Stimulated activated CD4-positive, alpha-beta T cell treated with anti-CD3 and anti-CD28 coated beads, TNF-alpha, amount 100 ng/mL, for 24 hours (primary cell): ENCODE results near the gene AIFM3.
"Not testable (repeated sequence)": the region's sequence is repeated elsewhere in the genome, so short reads cannot be mapped to it uniquely, and the experiment has no call there.

Experiments
- DNase-seq, 3 experiments: peaks; one replicate each; pipeline ENCODE4 v3.0.0-alpha.2; 2020; ENCODE audit warnings: low read depth in 3 of 3

AIFM3 gene

GRCh38 chr22:21003782-21004181 is 36.7 kb downstream of the AIFM3 start:
- no peak for DNase-seq

GRCh38 chr22:21009208-21009607 is 42.2 kb downstream of the AIFM3 start:
- not testable (repeated sequence) for DNase-seq

- no peak for DNase-seq
Observed at GRCh38 chr22:21009638-21010425, 42.8 kb downstream of the AIFM3 start.

- no peak for DNase-seq
Observed at GRCh38 chr22:21010426-21011113, 43.5 kb downstream of the AIFM3 start.

- DNase-seq: no peak
Observed at GRCh38 chr22:21012446-21013407, 45.7 kb downstream of the AIFM3 start.

- no peak for DNase-seq
Observed at GRCh38 chr22:21013657-21014201, 46.7 kb downstream of the AIFM3 start.

- peak; percentile 63 to 91 (median 67) for DNase-seq
Observed at GRCh38 chr22:21014202-21014725, 47.2 kb downstream of the AIFM3 start.

- DNase-seq: no peak
Observed at GRCh38 chr22:21014726-21015465, 47.8 kb downstream of the AIFM3 start, which contains the start of gene P2RX6. Gene P2RX6, plus strand, starts transcription at chr22:21015165. Its CDS starts 10 bp downstream, at chr22:21015175.

GRCh38 chr22:21015466-21016006 is 48.5 kb downstream of the AIFM3 start:
- DNase-seq: no peak

- DNase-seq: no peak
Observed at GRCh38 chr22:21016644-21017420, 49.8 kb downstream of the AIFM3 start.

GRCh38 chr22:21018314-21018713 is 51.3 kb downstream of the AIFM3 start:
- no peak for DNase-seq

- DNase-seq: no peak
Observed at GRCh38 chr22:21020802-21021429, 53.9 kb downstream of the AIFM3 start.

GRCh38 chr22:21022507-21022906 is 55.5 kb downstream of the AIFM3 start:
- DNase-seq: no peak

GRCh38 chr22:21022955-21023614 is 56.0 kb downstream of the AIFM3 start:
- DNase-seq: no peak

GRCh38 chr22:21025266-21025665 is 58.2 kb downstream of the AIFM3 start:
- DNase-seq: no peak

- DNase-seq: no peak
Observed at GRCh38 chr22:21025763-21026755, 59.0 kb downstream of the AIFM3 start.
